ENCODE data around the gene SCN4A. TPM values are rescaled to one million over a fixed set of nuclear protein-coding genes. Genes with fewer than 3 reads are reported as not detected.

The SCN4A gene
- total and polyA plus RNA-seq, 2 of the 13 experiments (the other 11 are each of a cell fraction or from before 2014, with no cell fraction given): 0.02 to 0.03 TPM

GRCh38 chr17:63998050-63998720, 25.5 kb upstream of the SCN4A start, which contains the start of gene PRR29 (continued):
- TF ChIP-seq ZC3H13 (CRISPR knock-in tag; IDR thresholded peaks at IDR 0.05): no peak
- TF ChIP-seq ZNF737 (CRISPR knock-in tag; IDR thresholded peaks at IDR 0.05; ENCODE audit: borderline replicate concordance): no peak
- TF ChIP-seq MBNL3 (CRISPR knock-in tag; conservative IDR thresholded peaks at IDR 0.05): no peak
- TF ChIP-seq NFAT5 (CRISPR knock-in tag; IDR thresholded peaks at IDR 0.05): no peak
- TF ChIP-seq NCOA2 (CRISPR knock-in tag; IDR thresholded peaks at IDR 0.05): 0 out of 2 replicates have a peak, but pooled peaks have one; percentile 18
- TF ChIP-seq EHMT2 (IDR thresholded peaks at IDR 0.05; ENCODE audit: borderline replicate concordance, low read depth, low read length): no peak
- TF ChIP-seq ZNF235 (CRISPR knock-in tag; IDR thresholded peaks at IDR 0.05; ENCODE audit: borderline replicate concordance): no peak; the same call in 1 of the 2 replicates
- TF ChIP-seq ZNF564 (CRISPR knock-in tag; IDR thresholded peaks at IDR 0.05): no peak
- TF ChIP-seq RFXAP (CRISPR knock-in tag; IDR thresholded peaks at IDR 0.05; ENCODE audit: borderline replicate concordance): no peak
- no peak for TF ChIP-seq ZFP37 (CRISPR knock-in tag; IDR thresholded peaks at IDR 0.05; ENCODE audit: borderline replicate concordance)
- no peak for TF ChIP-seq E2F1 (CRISPR knock-in tag; IDR thresholded peaks at IDR 0.05)
- no peak for TF ChIP-seq ARNT2 (CRISPR knock-in tag; IDR thresholded peaks at IDR 0.05; ENCODE audit: low read depth)
- TF ChIP-seq ZNF670 (CRISPR knock-in tag; IDR thresholded peaks at IDR 0.05; ENCODE audit: borderline replicate concordance): no peak
- TF ChIP-seq HES4 (CRISPR knock-in tag; IDR thresholded peaks at IDR 0.05; ENCODE audit: borderline replicate concordance): 0 out of 2 replicates have a peak, but pooled peaks have one; percentile 60
- no peak for TF ChIP-seq ZNF253 (CRISPR knock-in tag; IDR thresholded peaks at IDR 0.05; ENCODE audit: borderline replicate concordance)
- 0 out of 2 replicates have a peak, but pooled peaks have one; percentile 48 for TF ChIP-seq ZNF607 (CRISPR knock-in tag; IDR thresholded peaks at IDR 0.05; ENCODE audit: borderline replicate concordance)
- no peak; the same call in 1 of the 2 replicates for TF ChIP-seq ZMYM4 (CRISPR knock-in tag; IDR thresholded peaks at IDR 0.05)
- TF ChIP-seq ZNF839 (CRISPR knock-in tag; IDR thresholded peaks at IDR 0.05; ENCODE audit: borderline replicate concordance): peak; percentile 86; the same call in 1 of the 2 replicates
- peak; percentile 50; the same call in 1 of the 2 replicates for TF ChIP-seq ZBTB7B (CRISPR knock-in tag; IDR thresholded peaks at IDR 0.05)
- TF ChIP-seq ZNF329 (CRISPR knock-in tag; IDR thresholded peaks at IDR 0.05; ENCODE audit: low read depth): no peak
- TF ChIP-seq KLF15 (CRISPR knock-in tag; IDR thresholded peaks at IDR 0.05; ENCODE audit: borderline replicate concordance): no peak
- TF ChIP-seq ZNF572 (CRISPR knock-in tag; IDR thresholded peaks at IDR 0.05): peak; percentile 93
- TF ChIP-seq ZNF143 (CRISPR knock-in tag; IDR thresholded peaks at IDR 0.05): no peak
- TF ChIP-seq ZNF747 (CRISPR knock-in tag; IDR thresholded peaks at IDR 0.05; ENCODE audit: borderline replicate concordance): no peak

All from HepG2 (cell line).